Measurements from ENCODE around the gene NEUROD4. TPM values are rescaled to one million over a fixed set of nuclear protein-coding genes. Genes with fewer than 3 reads are reported as not detected.

Gene NEUROD4
- polyA plus RNA-seq, 1 donor (not counting 4 experiments of a cell fraction or from before 2014, with no cell fraction given), result not detected

DNA sequence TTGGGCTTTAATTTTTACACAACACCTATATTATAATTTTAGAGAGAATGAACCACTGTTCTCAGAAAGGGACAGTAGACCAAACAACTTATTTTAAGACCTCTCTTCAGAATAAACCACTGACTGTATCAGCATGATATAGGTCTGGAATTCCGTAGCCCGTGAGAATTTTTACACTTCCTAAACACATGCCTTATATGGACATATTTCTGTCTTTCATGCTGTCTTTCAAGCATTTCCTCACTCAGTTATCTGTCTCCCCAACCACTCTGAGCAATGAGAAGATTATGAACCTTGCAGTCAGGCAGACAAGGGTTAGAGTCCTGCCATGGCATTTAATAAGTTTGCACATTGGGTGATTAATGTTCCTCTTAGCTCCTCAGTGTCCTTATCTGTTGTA, 17.4 kb upstream of the NEUROD4 start:
- no peaks in the 10 kb centered on the region for H3K4me1 ChIP-seq (ENCODE audit: control insufficient read depth, extremely low read depth, insufficient read depth, low read length)
- no peak overlapping the region for H3K4me2 ChIP-seq (ENCODE audit: control insufficient read depth, extremely low read depth, insufficient read depth, low read depth, low read length)
- no peaks in the 10 kb centered on the region for H3K9me3 ChIP-seq (ENCODE audit: control insufficient read depth, low read depth, low read length)
- H3K79me2 ChIP-seq (ENCODE audit: control insufficient read depth, insufficient read depth, low read length), result no peaks in the 10 kb centered on the region
- no peaks in the 10 kb centered on the region for H3K36me3 ChIP-seq (ENCODE audit: control insufficient read depth in 2 of 2, extremely low read depth in 1 of 2, insufficient read depth in 2 of 2, low read length in 2 of 2)
- H3K27me3 ChIP-seq (ENCODE audit: control insufficient read depth, extremely low read depth, insufficient read depth, low read length), result no peaks in the 10 kb centered on the region
- TF ChIP-seq CTCF (optimal IDR thresholded peaks at IDR 0.05 in 1 of 3, IDR thresholded peaks at IDR 0.05 in 1 of 3, conservative IDR thresholded peaks at IDR 0.05 in 1 of 3; ENCODE audit: extremely low read depth in 1 of 3, insufficient read depth in 2 of 3, low read length in 3 of 3), result no peak
- TF ChIP-seq EZH2 (IDR thresholded peaks at IDR 0.05; ENCODE audit: low read length), result no peak
- H4K20me1 ChIP-seq (ENCODE audit: control insufficient read depth, extremely low read depth, insufficient read depth, low read length), result no peaks in the 10 kb centered on the region
- FAIRE-seq (no peak), DNase-seq (ENCODE audit: low read depth, low spot score) (no peak)
- no peak overlapping the region for H3K9ac ChIP-seq (ENCODE audit: control insufficient read depth, extremely low read depth, insufficient read depth, low read length)
- H3K9me1 ChIP-seq (ENCODE audit: control insufficient read depth, extremely low read depth, insufficient read depth, low read length), result no peaks in the 10 kb centered on the region
- dilution Hi-C loops (cut with MboI; ENCODE audit: extremely low pct_ligation_motif_present, low sequenced_read_pairs), result no loop called here
- H2AFZ ChIP-seq (ENCODE audit: control insufficient read depth, low read length), result no peak overlapping the region
- H3K4me3 ChIP-seq (ENCODE audit: control insufficient read depth in 2 of 3, extremely low read depth in 1 of 3, insufficient read depth in 2 of 3, low read depth in 1 of 3, low read length in 3 of 3), result no peak overlapping the region
- H3K27ac ChIP-seq (ENCODE audit: control insufficient read depth, insufficient read depth, low read length), result no peak overlapping the region

- Histone ChIP-seq H3K4me1 (ENCODE audit: control insufficient read depth, extremely low read depth, insufficient read depth, low read length) (no peaks in the 10 kb centered on the region), H2AFZ (ENCODE audit: control insufficient read depth, low read length) (no peak overlapping the region), H3K79me2 (ENCODE audit: control insufficient read depth, insufficient read depth, low read length) (no peaks in the 10 kb centered on the region), H4K20me1 (ENCODE audit: control insufficient read depth, extremely low read depth, insufficient read depth, low read length) (no peaks in the 10 kb centered on the region), H3K36me3 (ENCODE audit: control insufficient read depth in 2 of 2, extremely low read depth in 1 of 2, insufficient read depth in 2 of 2, low read length in 2 of 2) (no peaks in the 10 kb centered on the region), H3K9ac (ENCODE audit: control insufficient read depth, extremely low read depth, insufficient read depth, low read length) (no peak overlapping the region), H3K27ac (ENCODE audit: control insufficient read depth, insufficient read depth, low read length) (no peak overlapping the region), H3K9me1 (ENCODE audit: control insufficient read depth, extremely low read depth, insufficient read depth, low read length) (no peaks in the 10 kb centered on the region), H3K9me3 (ENCODE audit: control insufficient read depth, low read depth, low read length) (no peaks in the 10 kb centered on the region), H3K27me3 (ENCODE audit: control insufficient read depth, extremely low read depth, insufficient read depth, low read length) (no peaks in the 10 kb centered on the region), H3K4me3 (ENCODE audit: control insufficient read depth in 2 of 3, extremely low read depth in 1 of 3, insufficient read depth in 2 of 3, low read depth in 1 of 3, low read length in 3 of 3) (no peak overlapping the region), H3K4me2 (ENCODE audit: control insufficient read depth, extremely low read depth, insufficient read depth, low read depth, low read length) (no peak overlapping the region)
- no peak for TF ChIP-seq CTCF (optimal IDR thresholded peaks at IDR 0.05 in 1 of 3, IDR thresholded peaks at IDR 0.05 in 1 of 3, conservative IDR thresholded peaks at IDR 0.05 in 1 of 3; ENCODE audit: extremely low read depth in 1 of 3, insufficient read depth in 2 of 3, low read length in 3 of 3)
- TF ChIP-seq EZH2 (IDR thresholded peaks at IDR 0.05; ENCODE audit: low read length), result no peak
- FAIRE-seq (no peak), DNase-seq (ENCODE audit: low read depth, low spot score) (no peak)
- dilution Hi-C loops (cut with MboI; ENCODE audit: extremely low pct_ligation_motif_present, low sequenced_read_pairs), result no loop called here
Observed at GRCh38 chr12:55008944-55009585, 10.7 kb upstream of the NEUROD4 start.
